NCI-H226 (cell line): ENCODE measurements around the gene TRAIP.
A peak's percentile ranks its signal among the peaks of the same experiment; 100 is the strongest.

Source experiments
- DNase-seq: peaks from one replicate; pipeline ENCODE4 v3.0.0-alpha.2; 2015

The TRAIP gene

GRCh38 chr3:49813497-49814174 is 42.7 kb downstream of the TRAIP start, which contains the start of gene UBA7:
UBA7 (minus strand) TSS chr3:49813953; CDS start chr3:49813787, 166 bp downstream.
- DNase-seq, result peak; percentile 53

- no peak for DNase-seq
These were observed 43.4 kb downstream of the TRAIP start for GRCh38 chr3:49812916-49813496.

GRCh38 chr3:49807431-49808114 is 48.8 kb downstream of the TRAIP start:
- peak; percentile 7 for DNase-seq

- no peak for DNase-seq
These were observed 49.5 kb downstream of the TRAIP start for GRCh38 chr3:49806850-49807249.

GRCh38 chr3:49805897-49806701 is 50.3 kb downstream of the TRAIP start:
- no peak for DNase-seq

GRCh38 chr3:49805367-49805782 is 51.0 kb downstream of the TRAIP start:
- no peak for DNase-seq

GRCh38 chr3:49804141-49805041 is 52.0 kb downstream of the TRAIP start:
- no peak for DNase-seq

- no peak for DNase-seq
These were observed 52.8 kb downstream of the TRAIP start for GRCh38 chr3:49803465-49804140.

GRCh38 chr3:49802719-49803464 is 53.5 kb downstream of the TRAIP start, which contains the start of gene INKA1:
INKA1 (plus strand) TSS chr3:49803261; CDS start chr3:49803393, 132 bp downstream.
- peak; percentile 68 for DNase-seq

- no peak for DNase-seq
These were observed 55.2 kb downstream of the TRAIP start for GRCh38 chr3:49801160-49801559.

- peak; percentile 92 for DNase-seq
These were observed 56.6 kb downstream of the TRAIP start, which contains the start of gene CDHR4 for GRCh38 chr3:49799761-49800160. CDHR4 (minus strand) TSS chr3:49799873; CDS start chr3:49799812, 61 bp downstream.

GRCh38 chr3:49799105-49799504 is 57.3 kb downstream of the TRAIP start:
- DNase-seq, result no peak

GRCh38 chr3:49794926-49795905 is 61.1 kb downstream of the TRAIP start:
- DNase-seq, result no peak

GRCh38 chr3:49794431-49794830 is 61.9 kb downstream of the TRAIP start:
- no peak for DNase-seq

- no peak for DNase-seq
These were observed 62.8 kb downstream of the TRAIP start for GRCh38 chr3:49793486-49794085.

GRCh38 chr3:49792371-49793150 is 63.8 kb downstream of the TRAIP start:
- no peak for DNase-seq

GRCh38 chr3:49791571-49791970 is 64.8 kb downstream of the TRAIP start:
- DNase-seq, result no peak
